ENCODE results near the gene C5orf15. TPM values are rescaled to one million over a fixed set of nuclear protein-coding genes. Genes with fewer than 3 reads are reported as not detected.
A peak's percentile ranks its signal among the peaks of the same experiment; 100 is the strongest.

Gene C5orf15
- polyA plus RNA-seq, 1 of the 3 experiments (the other 2 are of a cell fraction): 81.0 TPM

DNA sequence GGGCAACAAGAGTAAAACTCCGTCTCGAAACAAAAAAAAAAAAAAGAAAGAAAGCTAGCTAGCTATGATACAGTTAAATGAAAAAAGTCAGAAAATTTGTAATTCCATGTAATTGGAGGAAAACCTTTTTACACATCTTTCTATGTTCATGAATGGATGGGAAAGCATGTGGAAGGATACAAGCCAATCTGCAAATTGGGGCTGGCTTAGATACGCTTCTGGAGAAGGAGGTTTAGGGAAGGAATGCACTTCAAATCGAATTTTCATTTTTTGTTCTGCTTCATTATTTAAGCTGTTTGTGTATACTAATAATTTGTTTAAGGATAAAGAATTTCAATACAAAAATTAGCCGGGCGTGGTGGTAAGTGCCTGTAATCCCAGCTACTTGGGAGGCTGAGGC lies 29.6 kb upstream of the C5orf15 start (continued):
- TF ChIP-seq, protein P1, sequence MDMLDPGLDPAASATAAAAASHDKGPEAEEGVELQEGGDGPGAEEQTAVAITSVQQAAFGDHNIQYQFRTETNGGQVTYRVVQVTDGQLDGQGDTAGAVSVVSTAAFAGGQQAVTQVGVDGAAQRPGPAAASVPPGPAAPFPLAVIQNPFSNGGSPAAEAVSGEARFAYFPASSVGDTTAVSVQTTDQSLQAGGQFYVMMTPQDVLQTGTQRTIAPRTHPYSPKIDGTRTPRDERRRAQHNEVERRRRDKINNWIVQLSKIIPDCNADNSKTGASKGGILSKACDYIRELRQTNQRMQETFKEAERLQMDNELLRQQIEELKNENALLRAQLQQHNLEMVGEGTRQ (IDR thresholded peaks at IDR 0.05; ENCODE audit: borderline replicate concordance, low read depth, low read length): no peak

DNA sequence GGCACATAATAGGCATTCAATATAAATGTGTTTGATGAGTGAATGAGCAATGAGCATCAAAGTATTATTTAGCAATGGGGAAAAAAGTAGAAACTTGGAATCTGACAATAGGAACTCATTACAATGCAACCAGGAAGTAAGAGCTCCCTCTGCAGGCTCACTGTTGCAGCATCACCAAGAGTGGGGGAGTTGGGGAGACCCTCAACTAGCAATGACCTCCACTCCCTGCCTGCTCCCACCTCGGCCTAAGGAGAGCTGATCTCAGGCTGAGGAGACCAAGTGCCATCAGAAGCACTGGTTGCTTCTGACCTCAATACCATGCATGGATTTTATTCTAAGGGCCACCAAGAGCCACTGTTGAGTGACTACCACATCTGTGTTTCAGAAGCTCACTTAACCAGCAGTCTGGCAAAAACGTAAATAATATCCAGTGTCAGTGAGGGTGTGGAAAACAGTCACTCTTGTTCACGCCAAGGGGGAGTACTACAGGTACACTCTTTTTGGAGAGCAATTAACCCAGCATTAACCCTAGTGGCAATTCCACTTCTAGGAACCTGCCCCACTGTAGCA lies 28.3 kb upstream of the C5orf15 start:
- DNase-seq: peak; percentile 55
- Histone ChIP-seq H3K9me2 (no peaks in the 10 kb centered on the region), H3F3A (replicated peaks; ENCODE audit: insufficient read depth) (peaks cover 23% of the 10 kb centered on the region), H3K27ac (ENCODE audit: low read depth in 2 of 2, low read length in 1 of 2) (no peak overlapping the region), H3K27me3 (ENCODE audit: insufficient read depth) (no peaks in the 10 kb centered on the region), H2AFZ (ENCODE audit: low read depth) (no peak overlapping the region), H3K4me3 (ENCODE audit: low read depth in 2 of 2, low read length in 1 of 2) (no peak overlapping the region), H3K79me2 (ENCODE audit: insufficient read depth) (peaks cover 100% of the 10 kb centered on the region), H3K9ac (no peak overlapping the region), H3K36me3 (replicated peaks in 1 of 2; ENCODE audit: control insufficient read depth in 1 of 2, insufficient read depth in 2 of 2, low read length in 1 of 2) (peaks cover 4 to 16% of the 10 kb centered on the region in 2 experiments), H3K4me1 (ENCODE audit: control insufficient read depth in 1 of 2, insufficient read depth in 2 of 2, low read depth in 1 of 2, low read length in 1 of 2) (peaks cover 35 to 38% of the 10 kb centered on the region in 2 experiments; a peak in 2 of 4 replicates), H3K4me2 (no peak overlapping the region), H3K9me3 (no peaks in the 10 kb centered on the region), H4K20me1 (ENCODE audit: insufficient read depth) (peaks cover 100% of the 10 kb centered on the region)
- WGBS (ENCODE audit: low lambda C conversion rate): 65% methylated on average over 2 of the region's 3 CpGs
- POLR2A ChIA-PET: interaction anchor here (0.7 kb wide), 1 partner anchor 949 kb away, joined by 3 read pairs; no protein-coding TSS in a partner anchor
- CTCF ChIA-PET: interaction anchor here (0.7 to 8.0 kb wide), 16 partner anchors 9 to 555 kb away, joined by 3 to 62 read pairs (median 4); no protein-coding TSS in a partner anchor
- TF ChIP-seq TAF1 (IDR thresholded peaks at IDR 0.05; ENCODE audit: borderline replicate concordance, low read depth, low read length): no peak
- no peak for TF ChIP-seq PBX3 (IDR thresholded peaks at IDR 0.05)
- peak; percentile 31; the same call in 1 of the 2 replicates for TF ChIP-seq RAD21 (IDR thresholded peaks at IDR 0.05; ENCODE audit: low read length)
- peak; percentile 45; the same call in 1 of the 2 replicates for TF ChIP-seq ELF1 (IDR thresholded peaks at IDR 0.05)
- TF ChIP-seq EZH2phosphoT487 (IDR thresholded peaks at IDR 0.05; ENCODE audit: borderline replicate concordance, low read depth): no peak
- TF ChIP-seq JUND (IDR thresholded peaks at IDR 0.05): no peak
- TF ChIP-seq NFIC (IDR thresholded peaks at IDR 0.05; ENCODE audit: borderline replicate concordance): no peak
- TF ChIP-seq, protein P2, sequence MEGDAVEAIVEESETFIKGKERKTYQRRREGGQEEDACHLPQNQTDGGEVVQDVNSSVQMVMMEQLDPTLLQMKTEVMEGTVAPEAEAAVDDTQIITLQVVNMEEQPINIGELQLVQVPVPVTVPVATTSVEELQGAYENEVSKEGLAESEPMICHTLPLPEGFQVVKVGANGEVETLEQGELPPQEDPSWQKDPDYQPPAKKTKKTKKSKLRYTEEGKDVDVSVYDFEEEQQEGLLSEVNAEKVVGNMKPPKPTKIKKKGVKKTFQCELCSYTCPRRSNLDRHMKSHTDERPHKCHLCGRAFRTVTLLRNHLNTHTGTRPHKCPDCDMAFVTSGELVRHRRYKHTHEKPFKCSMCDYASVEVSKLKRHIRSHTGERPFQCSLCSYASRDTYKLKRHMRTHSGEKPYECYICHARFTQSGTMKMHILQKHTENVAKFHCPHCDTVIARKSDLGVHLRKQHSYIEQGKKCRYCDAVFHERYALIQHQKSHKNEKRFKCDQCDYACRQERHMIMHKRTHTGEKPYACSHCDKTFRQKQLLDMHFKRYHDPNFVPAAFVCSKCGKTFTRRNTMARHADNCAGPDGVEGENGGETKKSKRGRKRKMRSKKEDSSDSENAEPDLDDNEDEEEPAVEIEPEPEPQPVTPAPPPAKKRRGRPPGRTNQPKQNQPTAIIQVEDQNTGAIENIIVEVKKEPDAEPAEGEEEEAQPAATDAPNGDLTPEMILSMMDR (IDR thresholded peaks at IDR 0.05): peak; percentile 68
- TF ChIP-seq SIN3A (IDR thresholded peaks at IDR 0.05; ENCODE audit: borderline replicate concordance, low read depth, low read length): no peak
- 0 out of 2 replicates have a peak, but pooled peaks have one; percentile 13 for TF ChIP-seq SMC3 (IDR thresholded peaks at IDR 0.05; ENCODE audit: low read depth, low read length)

All from SK-N-SH (cell line).